Hypothalamus (tissue), 51 donors: ENCODE measurements around the gene SUPT5H.

Experiments
- DNase-seq, 51 donors: peaks; one replicate each; lab custom pipeline; 2025; lab: John Stamatoyannopoulos, UW

The SUPT5H gene

GRCh38 chr19:39515551-39516191 lies 70.3 kb downstream of the SUPT5H start:
- peak in 1 of 51 donors; percentile 5 for DNase-seq

GRCh38 chr19:39516270-39516669 lies 70.9 kb downstream of the SUPT5H start:
- DNase-seq = no peak

GRCh38 chr19:39517432-39517831 lies 72.0 kb downstream of the SUPT5H start:
- no peak for DNase-seq

GRCh38 chr19:39518458-39518857 lies 73.1 kb downstream of the SUPT5H start:
- no peak for DNase-seq

- no peak for DNase-seq
These were observed 73.6 kb downstream of the SUPT5H start for GRCh38 chr19:39518975-39519374.

GRCh38 chr19:39520541-39521484 lies 75.4 kb downstream of the SUPT5H start:
- DNase-seq = no peak

- no peak for DNase-seq
These were observed 79.1 kb downstream of the SUPT5H start for GRCh38 chr19:39524495-39524894.

- no peak for DNase-seq
These were observed 79.8 kb downstream of the SUPT5H start for GRCh38 chr19:39525205-39525604.
